Panc1 (cell line): ENCODE results near the gene KCNQ1. TPM values are rescaled to one million over a fixed set of nuclear protein-coding genes. Genes with fewer than 3 reads are reported as not detected.

Source experiments
- ATAC-seq: fragments of 200-7000 bp; cut with Tn5 transposase; 2 replicates; pipeline ENCODE4 v1.9.1; 2020; ENCODE audit warnings: mild to moderate bottlenecking, moderate library complexity
- BruUV-seq: library from RNA; stranded (reverse); fragments of 400-500 nt; replicated peaks from 2 replicates; lab custom pipeline; 2021; lab: Mats Ljungman, UMichigan
- CTCF ChIA-PET: fragments of 300-600 bp; sonication (Branson Sonifier 250); formaldehyde crosslinking; loops from one replicate; lab custom pipeline; 2022; ENCODE audit warnings: antibody characterized with exemption; lab: Charles Lee
- POLR2A ChIA-PET: fragments of 300-600 bp; sonication (Branson Sonifier 250); formaldehyde crosslinking; loops from one replicate; lab custom pipeline; 2022; ENCODE audit warnings: antibody characterized with exemption; lab: Charles Lee
- DNase-seq: peaks from one replicate; pipeline ENCODE4 v3.0.0-alpha.2; 2010; ENCODE audit warnings: low read depth, low spot score
- H3K27ac ChIP-seq: 2 replicates; pipeline ENCODE4 v1.5.1; 2011; ENCODE audit warnings: mild to moderate bottlenecking, low read length, inconsistent platforms
- H3K27me3 ChIP-seq: fragments of 200-500 bp; sonication (Bioruptor generic); 2 replicates; pipeline ENCODE4 v1.6.0; 2014; ENCODE audit warnings: low read length, inconsistent platforms; ENCODE audit not compliant: control insufficient read depth, insufficient read depth
- H3K36me3 ChIP-seq: fragments of 200-500 bp; sonication (Bioruptor generic); 2 replicates; pipeline ENCODE4 v1.5.1; 2014; ENCODE audit warnings: inconsistent platforms, mild to moderate bottlenecking, low read length, moderate library complexity; ENCODE audit not compliant: control insufficient read depth, insufficient read depth
- H3K4me1 ChIP-seq: 2 replicates; pipeline ENCODE4 v1.5.1; 2011; ENCODE audit warnings: inconsistent platforms, mild to moderate bottlenecking, low read length, moderate library complexity; ENCODE audit not compliant: control insufficient read depth, insufficient read depth
- H3K4me3 ChIP-seq, 2 experiments: 2 replicates each; pipeline ENCODE4 v1.5.1; 2011 to 2012; ENCODE audit warnings: low read depth in 2 of 2, low read length in 2 of 2, mild to moderate bottlenecking in 2 of 2, inconsistent platforms in 1 of 2, moderate library complexity in 1 of 2
- H3K9me3 ChIP-seq: fragments of 200-500 bp; sonication (Bioruptor generic); 2 replicates; pipeline ENCODE4 v1.5.1; 2014; ENCODE audit warnings: low read depth, mild to moderate bottlenecking, inconsistent platforms, low read length, moderate library complexity; ENCODE audit not compliant: control insufficient read depth, insufficient read depth
- CTCF ChIP-seq: fragments of 450-650 bp; IDR thresholded peaks from 2 replicates; pipeline ENCODE4 v1.5.1; 2017; ENCODE audit warnings: mild to moderate bottlenecking
- POLR2AphosphoS5 ChIP-seq: IDR thresholded peaks from 2 replicates; pipeline ENCODE4 v1.6.1; 2012; ENCODE audit warnings: mild to moderate bottlenecking, low read depth, low read length, moderate library complexity
- REST ChIP-seq, 2 experiments: IDR thresholded peaks; 2 replicates each; pipeline ENCODE4 v1.6.1; 2011 to 2012; ENCODE audit warnings: low read depth in 2 of 2, control low read depth in 1 of 2, low read length in 1 of 2, mild to moderate bottlenecking in 1 of 2, moderate library complexity in 1 of 2; ENCODE audit not compliant: insufficient read depth in 1 of 2
- SIN3A ChIP-seq: IDR thresholded peaks from 2 replicates; pipeline ENCODE4 v1.6.1; 2012; ENCODE audit warnings: low read depth, mild to moderate bottlenecking, low read length, moderate library complexity, borderline replicate concordance; ENCODE audit not compliant: insufficient read depth
- TCF7L2 ChIP-seq: IDR thresholded peaks from 2 replicates; pipeline ENCODE4 v1.6.1; 2011; ENCODE audit warnings: mild to moderate bottlenecking, low read depth, low read length, inconsistent platforms
- in situ Hi-C: cut with HindIII; loops from 2 replicates; pipeline ENCODE4 v1.10.0; 2016; ENCODE audit warnings: low sequenced_read_pairs, low pct_unique_long_range_greater_than_20kb
- intact Hi-C: fragments of 100-400 bp; cut with micrococcal nuclease; formaldehyde crosslinking; loops from one replicate; pipeline ENCODE4 v1.10.0; 2022; ENCODE audit not compliant: unreplicated experiment
- total RNA-seq: library from RNA; stranded (reverse); gene quantifications from one replicate; pipeline ENCODE4 v1.2.1, GENCODE V29; 2021; ENCODE audit not compliant: unreplicated experiment

KCNQ1 gene
- total RNA-seq, 1 experiment from 2014 or later, result 1.0 TPM

GRCh38 chr11:2549080-2549479 is 104.3 kb downstream of the KCNQ1 start:
- no peak overlapping the region for H3K4me3 ChIP-seq
- TF ChIP-seq CTCF (no peak), SIN3A (no peak), POLR2AphosphoS5 (no peak), TCF7L2 (no peak), REST (IDR thresholded peaks at IDR 0.05; ENCODE audit: insufficient read depth in 1 of 2, low read depth in 2 of 2, low read length in 1 of 2) (no peak)
- in situ Hi-C loops, result no loop called here
- H3K9me3 ChIP-seq, result no peaks in the 10 kb centered on the region
- intact Hi-C loops, result loop anchor here (10.0 kb wide), 1 partner anchor 146 kb away; the partner anchor contains the start of gene KCNQ1OT1
- POLR2A ChIA-PET, result no interaction called here
- H3K27me3 ChIP-seq, result peaks cover 3% of the 10 kb centered on the region
- CTCF ChIA-PET, result no interaction called here
- no peak for DNase-seq
- no TSS peak for BruUV-seq
- no peaks in the 10 kb centered on the region for H3K4me1 ChIP-seq
- no peak overlapping the region for H3K27ac ChIP-seq
- ATAC-seq, result no peak
- no peaks in the 10 kb centered on the region for H3K36me3 ChIP-seq

GRCh38 chr11:2549491-2549875 is 104.7 kb downstream of the KCNQ1 start:
- ATAC-seq, result no peak
- ChIA-PET CTCF (no interaction called here), POLR2A (no interaction called here)
- DNase-seq, result no peak
- no peaks in the 10 kb centered on the region for H3K9me3 ChIP-seq
- in situ Hi-C loops, result no loop called here
- H3K36me3 ChIP-seq, result no peaks in the 10 kb centered on the region
- no peak overlapping the region for H3K4me3 ChIP-seq
- no peak overlapping the region for H3K27ac ChIP-seq
- intact Hi-C loops, result loop anchor here (10.0 kb wide), 1 partner anchor 145 kb away; the partner anchor contains the start of gene KCNQ1OT1
- no TSS peak for BruUV-seq
- no peaks in the 10 kb centered on the region for H3K4me1 ChIP-seq
- TF ChIP-seq TCF7L2 (no peak), CTCF (no peak), SIN3A (no peak), REST (IDR thresholded peaks at IDR 0.05; ENCODE audit: insufficient read depth in 1 of 2, low read depth in 2 of 2, low read length in 1 of 2) (no peak), POLR2AphosphoS5 (no peak)
- H3K27me3 ChIP-seq, result peaks cover 3% of the 10 kb centered on the region
